ENCODE measurements around the gene PDC. TPM values are rescaled to one million over a fixed set of nuclear protein-coding genes. Genes with fewer than 3 reads are reported as not detected.

The PDC gene
- under 1 TPM in 3 of 4 donors, not detected in 1; 0.27 to 0.76 (median 0.34) TPM for polyA plus RNA-seq (ENCODE audit: insufficient read length in 4 of 4)

DNA sequence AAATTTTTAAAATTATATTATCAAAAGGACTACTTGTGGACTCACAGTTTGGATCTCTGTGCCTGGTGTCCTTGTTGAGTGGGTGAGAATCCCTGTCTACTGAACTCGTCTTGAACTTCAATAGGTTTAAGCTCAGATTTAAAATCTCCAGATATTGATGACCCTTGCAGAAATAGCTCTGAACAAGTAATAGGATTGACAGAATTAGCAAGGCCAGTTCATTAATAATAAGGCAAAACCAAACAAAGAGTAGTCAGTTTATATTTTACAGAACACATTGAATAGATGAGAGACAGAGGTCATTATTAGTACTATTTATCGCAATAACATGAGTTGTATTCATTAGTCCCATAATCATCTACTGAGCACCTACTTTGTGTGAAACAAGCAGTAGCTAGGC lies at the start of gene PDC:
Gene PDC (minus strand): TSS at position 101 of the 400 bp plus-strand sequence. CDS start 11,655 bp downstream, outside the sequence.
- no peak for DNase-seq (ENCODE audit: low read depth in 4 of 4, low spot score in 3 of 4)

DNA sequence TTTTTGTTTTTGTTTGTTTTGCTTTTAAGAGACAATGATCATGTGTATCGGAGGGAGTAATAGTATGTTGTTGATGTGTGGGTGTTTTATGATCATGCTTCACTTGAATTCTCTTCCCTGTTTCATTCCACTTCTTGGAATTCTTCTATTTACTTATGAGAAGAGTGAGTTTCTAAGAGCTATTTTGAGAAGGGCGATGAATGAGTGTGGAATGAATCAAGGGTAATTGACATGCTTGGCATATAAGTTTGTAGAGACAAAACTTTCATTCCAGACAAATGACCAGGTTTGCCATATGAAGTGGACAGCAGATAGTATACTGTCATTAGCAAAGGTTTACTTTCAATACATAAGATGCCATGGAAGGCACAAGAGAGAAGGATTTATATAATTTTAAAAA lies 42.3 kb upstream of the PDC start:
- DNase-seq (ENCODE audit: low read depth in 4 of 4, low spot score in 3 of 4) = no peak

DNA sequence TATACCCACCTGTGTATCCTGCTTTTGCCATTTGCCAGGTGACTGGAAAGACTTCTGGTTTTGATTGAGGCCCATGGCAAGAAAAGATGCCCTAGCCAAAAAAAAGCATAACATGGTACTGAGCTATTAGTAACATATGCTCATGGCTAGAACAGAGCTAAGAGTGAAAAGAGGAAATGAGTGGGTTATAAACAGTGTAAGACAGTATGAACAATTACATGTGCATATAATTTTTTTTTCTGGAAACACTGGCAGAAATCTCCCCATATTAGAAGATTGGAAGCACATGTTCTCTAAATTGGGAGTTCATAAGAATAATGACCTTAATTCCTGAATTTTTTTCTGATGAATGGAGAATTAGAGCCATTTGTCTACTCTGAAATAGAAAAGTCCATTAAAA lies 41.2 kb upstream of the PDC start:
- DNase-seq (ENCODE audit: low read depth in 4 of 4, low spot score in 3 of 4) = no peak

DNA sequence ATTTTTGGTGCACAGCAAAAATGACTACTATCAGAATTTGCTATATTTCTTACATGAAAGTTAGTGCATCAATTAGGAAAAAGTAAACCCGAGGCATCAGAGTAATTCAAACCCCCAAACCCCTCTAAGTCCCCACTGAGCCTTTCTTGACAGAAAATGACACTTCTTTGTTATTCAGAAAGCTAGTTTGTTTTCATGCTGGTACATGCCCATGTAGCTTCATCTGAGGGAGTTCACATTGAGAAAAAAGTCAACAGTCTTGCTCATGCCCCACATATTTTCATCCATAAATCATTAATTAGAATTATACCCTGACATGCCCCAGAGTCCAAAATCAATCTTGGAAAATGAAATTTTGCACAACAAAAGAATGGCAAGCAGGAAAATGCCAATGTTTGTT lies 39.9 kb upstream of the PDC start:
- DNase-seq (ENCODE audit: low read depth in 4 of 4, low spot score in 3 of 4) = no peak

DNA sequence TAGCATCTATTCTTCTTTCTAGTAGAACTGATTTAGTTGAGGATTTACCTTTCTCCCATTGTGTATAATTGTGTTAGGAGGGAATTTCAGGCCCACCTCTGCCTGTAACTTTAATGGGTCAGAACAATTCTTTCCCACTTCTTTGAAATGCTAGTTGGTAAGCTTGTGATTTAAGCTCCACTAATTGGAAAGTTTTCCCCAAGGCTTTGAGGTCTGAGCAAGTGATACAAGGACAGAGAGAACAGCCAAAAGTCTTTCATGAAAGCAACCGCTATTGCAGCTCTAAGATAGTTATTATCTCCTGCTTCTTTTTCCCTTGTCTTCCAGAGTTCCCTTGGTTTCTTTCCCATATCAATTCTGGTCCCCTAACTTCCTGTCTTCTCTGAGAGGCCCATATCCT lies 38.7 kb upstream of the PDC start:
- DNase-seq (ENCODE audit: low read depth in 4 of 4, low spot score in 3 of 4) = no peak

DNA sequence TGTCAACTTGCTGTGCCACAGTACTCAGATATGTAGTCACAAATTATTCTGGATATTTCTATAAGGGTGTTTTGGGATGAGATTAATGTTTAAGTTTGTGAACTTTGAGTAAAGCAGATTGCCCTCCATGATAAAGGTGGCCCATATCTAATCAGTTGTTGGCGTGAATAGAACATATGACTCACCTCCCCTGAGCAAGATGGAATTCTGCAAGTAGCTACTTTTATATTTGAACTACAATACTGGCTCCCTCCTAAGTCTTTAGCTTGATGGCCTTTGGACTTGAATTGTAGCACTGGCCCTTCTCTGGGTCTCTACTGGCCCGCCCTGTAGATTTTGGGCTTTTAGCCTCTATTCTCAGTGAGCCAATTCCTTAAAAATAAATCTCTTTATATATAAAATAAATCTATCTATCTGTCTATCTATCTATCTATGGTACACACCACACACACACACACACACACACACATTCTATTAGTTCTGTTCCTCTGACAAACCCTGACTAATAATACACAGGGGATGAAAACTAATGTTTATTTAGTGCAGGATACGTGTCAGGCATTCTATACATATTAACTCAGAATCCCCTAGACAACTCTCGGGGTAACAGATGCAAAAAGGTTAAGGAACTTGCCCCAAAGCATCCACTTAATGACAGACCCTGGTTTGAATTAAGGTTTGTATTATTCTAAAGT lies 37.9 kb upstream of the PDC start:
- DNase-seq (ENCODE audit: low read depth in 4 of 4, low spot score in 3 of 4) = no peak

DNA sequence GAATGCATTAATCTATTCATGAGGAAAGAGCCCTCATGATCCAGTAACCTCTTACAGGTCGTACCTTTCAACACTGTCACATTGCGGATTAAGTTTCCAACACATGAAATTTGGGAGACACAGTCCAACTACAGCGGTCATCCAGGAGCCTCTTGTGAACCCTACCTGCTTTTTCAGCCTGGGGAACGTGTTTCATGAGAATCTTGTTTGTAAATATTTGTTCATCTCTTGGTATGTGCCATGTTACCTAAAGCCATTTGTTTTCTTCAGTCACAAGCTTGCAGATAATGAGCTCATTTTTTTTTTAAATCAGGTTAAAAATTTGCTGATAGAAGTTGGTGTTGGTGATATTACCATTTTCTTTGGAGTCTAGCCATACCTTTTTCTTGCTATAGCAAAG lies 37.2 kb upstream of the PDC start:
- no peak for DNase-seq (ENCODE audit: low read depth in 4 of 4, low spot score in 3 of 4)

DNA sequence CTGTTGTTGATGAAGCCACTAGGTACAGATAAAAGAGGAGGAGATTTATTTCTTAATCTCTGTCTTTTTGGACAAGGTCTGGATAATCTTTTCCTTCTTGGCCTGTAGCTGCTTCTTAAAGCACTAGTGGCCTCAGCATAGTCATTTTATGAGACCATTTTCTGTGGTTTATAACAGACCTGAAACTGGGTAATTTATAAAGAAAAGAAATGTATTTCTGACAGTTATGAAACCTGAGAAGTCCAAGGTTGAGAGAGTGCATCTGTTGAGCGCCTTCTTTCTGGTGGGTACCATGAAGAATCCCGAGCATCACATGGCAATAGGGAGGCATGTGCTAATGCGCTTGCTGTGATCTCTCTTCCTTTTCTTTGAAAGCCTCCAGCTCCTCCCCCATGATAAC lies 36.7 kb upstream of the PDC start:
- no peak for DNase-seq (ENCODE audit: low read depth in 4 of 4, low spot score in 3 of 4)

DNA sequence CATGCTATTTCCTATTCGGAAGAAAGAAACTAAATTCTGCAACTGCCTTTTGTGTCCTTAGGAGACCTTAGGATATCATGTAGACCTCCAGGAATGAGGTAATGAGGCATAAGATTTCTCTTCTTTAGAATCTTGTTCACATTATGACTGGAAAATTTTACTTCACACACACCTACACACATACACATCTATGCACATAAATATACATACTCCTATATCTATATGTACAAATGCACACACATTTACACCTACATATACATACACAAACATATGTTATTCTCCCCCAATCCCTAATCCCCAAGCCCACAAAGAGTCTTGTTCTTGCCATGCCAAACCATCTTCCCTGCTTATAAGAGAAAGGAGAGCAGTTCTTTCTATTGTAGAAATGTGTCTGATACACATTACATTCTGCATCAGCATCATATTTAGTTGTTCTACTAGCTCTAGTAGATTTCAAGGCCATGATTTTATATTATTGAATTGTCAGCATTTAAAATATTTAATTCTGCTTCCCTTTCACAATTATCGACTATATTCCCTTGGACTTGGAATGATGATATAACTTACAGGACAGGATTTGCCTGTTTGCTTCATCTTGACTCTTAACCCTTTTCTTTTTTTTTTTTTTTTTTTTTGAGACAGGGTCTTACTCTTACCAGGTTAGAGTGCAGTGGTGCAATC lies 35.4 kb upstream of the PDC start:
- no peak for DNase-seq (ENCODE audit: low read depth in 4 of 4, low spot score in 3 of 4)

DNA sequence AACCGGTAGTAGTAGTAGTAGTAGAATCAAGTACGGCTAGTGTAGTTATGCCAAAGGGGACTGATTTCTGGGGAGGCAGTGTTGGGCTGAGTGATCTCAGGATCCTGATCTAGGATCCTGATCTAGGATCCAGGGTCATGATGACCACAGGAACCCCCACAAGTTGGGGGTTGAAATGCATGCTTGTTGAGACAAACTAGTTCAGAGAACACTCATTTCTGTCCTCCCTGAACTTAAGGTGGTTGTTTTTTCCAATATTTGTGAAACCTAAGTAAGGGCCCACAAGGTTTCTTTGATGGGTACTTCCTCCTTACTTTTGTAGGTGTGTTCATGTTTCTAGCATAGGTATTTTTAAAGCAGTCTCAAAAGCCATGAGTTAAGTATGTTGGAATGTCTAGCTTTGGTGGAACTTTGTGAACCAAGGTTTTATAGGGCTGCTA lies 33.9 kb upstream of the PDC start:
- no peak for DNase-seq (ENCODE audit: low read depth in 4 of 4, low spot score in 3 of 4)

DNA sequence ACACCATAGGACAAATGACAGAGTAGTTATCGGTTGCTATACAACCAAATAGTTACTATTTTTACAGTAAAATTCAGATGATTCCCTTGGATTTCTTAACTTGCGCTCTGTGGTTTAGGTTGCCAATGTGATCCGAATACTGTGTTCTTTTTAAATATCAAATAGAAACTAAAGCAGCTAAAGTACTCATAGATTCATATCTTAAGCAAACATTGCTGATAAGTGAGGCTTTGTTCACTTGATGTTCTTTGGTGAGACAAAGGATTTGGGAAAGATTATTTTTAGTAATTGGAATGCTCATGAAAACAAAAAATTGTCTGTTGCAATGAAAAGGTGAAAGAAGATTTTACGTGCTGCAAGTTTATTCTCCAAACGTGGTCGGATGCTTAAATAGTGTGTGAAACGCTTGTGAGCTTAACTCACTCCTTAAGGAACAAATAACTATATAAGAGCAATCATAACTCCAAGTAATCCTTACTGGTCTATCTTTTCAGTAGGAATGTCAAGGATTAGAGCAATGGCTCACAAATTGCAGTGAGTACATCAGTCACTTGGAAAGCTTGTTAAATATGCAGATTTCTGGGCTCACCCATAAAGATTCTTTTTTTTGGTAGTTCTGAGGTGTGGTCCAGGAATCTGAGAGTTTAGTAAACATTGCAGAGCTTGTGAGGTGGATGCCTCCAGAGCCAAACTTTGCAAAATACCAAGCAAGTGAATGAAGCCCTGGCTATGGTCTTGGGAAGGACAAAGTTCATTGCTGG lies 31.8 kb upstream of the PDC start:
- DNase-seq (ENCODE audit: low read depth in 4 of 4, low spot score in 3 of 4) = no peak

DNA sequence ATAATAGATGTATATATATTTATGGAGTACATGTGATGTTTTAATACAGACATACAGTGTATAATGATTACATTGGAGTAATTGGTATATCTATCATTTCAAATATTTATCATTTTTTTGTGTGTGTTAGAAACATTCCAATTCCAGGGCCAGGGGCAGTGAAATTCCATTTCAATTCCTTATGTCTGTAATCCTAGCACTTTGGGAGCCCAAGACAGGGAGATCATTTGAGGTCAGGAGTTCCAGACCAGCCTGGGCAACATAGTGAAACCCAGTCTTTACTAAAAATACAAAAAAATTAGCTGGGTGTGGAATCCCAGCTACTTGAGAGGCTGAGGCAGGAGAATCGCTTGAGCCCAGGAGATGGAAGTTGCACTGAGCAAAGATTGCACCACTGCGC lies 30.4 kb upstream of the PDC start:
- DNase-seq (ENCODE audit: low read depth in 4 of 4, low spot score in 3 of 4) = no peak

DNA sequence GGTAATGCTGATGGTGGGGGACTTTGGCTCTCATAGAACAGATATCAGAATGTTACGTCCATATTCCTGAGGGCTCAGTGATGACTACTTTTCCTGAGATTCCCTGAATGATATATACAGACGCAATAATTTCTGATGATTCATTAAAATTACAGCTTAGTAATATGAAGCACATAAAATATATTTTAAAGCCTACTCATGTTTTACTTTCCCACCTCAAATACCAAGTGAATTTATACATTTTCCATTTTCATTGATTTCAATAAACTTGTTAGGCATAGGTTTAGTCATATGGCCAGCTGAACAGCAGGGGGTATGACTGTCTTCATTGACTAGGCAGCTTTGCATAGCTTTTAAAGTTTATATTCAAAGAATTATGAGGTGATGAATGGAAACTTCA lies 26.2 kb upstream of the PDC start:
- no peak for DNase-seq (ENCODE audit: low read depth in 4 of 4, low spot score in 3 of 4)

DNA sequence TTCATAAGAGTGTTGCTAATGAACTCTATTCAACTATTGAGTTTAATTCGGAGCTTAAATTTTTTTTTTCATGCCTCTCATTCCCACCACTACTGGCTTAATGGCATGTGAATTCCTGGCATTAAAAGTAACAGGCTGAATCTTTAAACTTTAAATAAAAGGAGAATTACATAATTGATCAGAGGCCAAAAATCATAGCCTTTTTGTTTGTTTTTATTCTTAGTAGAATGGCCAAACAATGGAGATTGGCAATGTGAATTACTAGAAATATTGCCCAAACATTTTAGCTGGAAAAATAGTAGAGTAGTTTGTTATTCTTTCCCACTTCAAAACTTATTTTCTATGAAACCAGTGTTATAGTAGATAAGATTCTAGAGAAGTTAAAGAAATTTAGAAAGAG lies 25.1 kb upstream of the PDC start:
- no peak for DNase-seq (ENCODE audit: low read depth in 4 of 4, low spot score in 3 of 4)

DNA sequence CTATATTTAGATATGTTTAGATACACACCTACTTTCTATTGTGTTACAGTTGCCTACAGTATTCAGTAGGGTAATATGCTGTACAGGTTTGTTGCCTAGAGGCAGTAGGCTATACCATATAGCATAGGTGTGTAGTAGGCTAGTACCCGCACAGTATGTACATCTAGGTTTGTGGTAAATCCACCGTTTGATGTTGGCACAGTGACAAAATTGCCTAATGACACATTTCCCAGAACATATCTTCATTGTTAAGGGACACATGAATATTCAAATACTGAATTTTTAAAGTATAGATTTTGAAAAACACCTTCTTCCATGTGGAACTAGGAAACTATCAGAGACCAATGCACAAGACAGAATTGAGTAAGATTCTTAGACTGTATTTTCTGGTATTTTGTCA lies 22.6 kb upstream of the PDC start:
- DNase-seq (ENCODE audit: low read depth in 4 of 4, low spot score in 3 of 4) = no peak

DNA sequence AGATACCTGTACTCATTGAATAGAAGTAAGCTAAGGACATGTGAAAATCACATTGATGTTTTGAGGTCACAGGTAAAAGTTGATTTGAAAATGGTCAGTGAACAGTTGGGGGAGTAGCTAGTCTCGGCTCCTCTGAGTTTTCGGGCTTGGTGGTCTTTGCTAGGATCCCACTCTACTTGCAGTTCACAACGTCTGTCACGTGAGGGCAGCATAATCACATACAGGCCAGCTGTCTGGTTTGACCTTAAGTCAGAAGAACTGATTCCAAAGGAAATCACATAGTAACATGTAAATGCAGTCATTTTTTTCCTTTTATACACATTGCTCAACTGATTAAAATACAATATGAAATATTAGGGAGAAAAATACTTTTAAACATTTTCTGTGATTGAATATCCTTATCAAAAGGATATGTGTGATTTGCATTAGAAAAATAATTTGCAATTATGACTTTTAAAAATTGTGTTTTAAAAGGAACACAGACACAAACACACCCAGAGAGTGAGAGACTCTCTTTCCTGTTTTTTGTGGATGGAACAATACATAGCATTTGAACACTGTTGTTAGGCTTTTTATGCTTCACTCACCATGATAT lies 21.8 kb upstream of the PDC start:
- peak; percentile 36 to 46 (median 44) for DNase-seq (ENCODE audit: low read depth in 4 of 4, low spot score in 3 of 4)

DNA sequence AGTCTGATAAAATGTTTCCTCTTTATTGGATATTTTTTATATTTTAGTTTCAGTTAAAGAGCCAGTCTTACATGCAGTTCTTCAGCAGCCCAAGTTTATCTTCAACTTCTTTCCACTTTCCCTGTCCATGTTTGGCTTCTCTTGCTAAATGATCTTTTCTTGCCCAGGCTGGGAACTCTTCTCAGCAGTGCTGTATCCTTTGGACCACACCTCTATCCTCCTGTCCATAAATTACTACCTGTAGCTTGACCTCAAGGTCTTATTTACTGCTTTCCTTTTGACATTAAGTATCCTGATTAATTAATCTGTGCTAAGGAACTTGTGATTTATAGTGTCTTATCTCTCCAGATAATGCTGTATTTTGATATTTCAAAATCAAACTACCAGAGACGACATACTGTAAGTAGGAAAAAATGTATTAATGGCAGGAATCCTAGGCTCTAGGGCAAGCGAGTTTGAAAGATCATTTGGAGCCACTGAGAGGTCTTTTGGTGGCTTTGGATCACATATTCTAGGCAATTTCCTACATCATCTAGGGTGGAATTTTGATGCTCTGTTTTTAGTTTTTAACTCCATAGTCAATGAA lies 20.5 kb upstream of the PDC start:
- DNase-seq (ENCODE audit: low read depth in 4 of 4, low spot score in 3 of 4) = no peak

DNA sequence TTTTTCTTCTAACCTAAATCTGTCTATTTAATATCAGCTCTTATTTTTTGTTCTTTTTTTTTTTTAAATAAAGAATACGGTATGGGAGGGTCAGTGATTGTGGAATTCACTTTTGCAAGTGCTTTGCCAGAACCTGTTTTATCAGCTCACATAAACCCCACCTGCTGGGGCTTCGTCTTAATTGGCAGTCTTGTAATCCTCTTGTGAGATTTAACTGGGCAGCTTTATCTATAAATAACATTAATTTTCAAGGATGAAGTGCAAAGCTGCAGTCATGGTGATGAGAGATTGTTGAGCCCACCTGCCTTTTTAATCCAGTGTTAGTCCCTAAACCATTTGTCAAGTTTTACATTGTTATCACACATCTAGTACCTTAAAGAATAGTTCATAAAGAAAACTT lies 18.2 kb upstream of the PDC start:
- no peak for DNase-seq (ENCODE audit: low read depth in 4 of 4, low spot score in 3 of 4)

DNA sequence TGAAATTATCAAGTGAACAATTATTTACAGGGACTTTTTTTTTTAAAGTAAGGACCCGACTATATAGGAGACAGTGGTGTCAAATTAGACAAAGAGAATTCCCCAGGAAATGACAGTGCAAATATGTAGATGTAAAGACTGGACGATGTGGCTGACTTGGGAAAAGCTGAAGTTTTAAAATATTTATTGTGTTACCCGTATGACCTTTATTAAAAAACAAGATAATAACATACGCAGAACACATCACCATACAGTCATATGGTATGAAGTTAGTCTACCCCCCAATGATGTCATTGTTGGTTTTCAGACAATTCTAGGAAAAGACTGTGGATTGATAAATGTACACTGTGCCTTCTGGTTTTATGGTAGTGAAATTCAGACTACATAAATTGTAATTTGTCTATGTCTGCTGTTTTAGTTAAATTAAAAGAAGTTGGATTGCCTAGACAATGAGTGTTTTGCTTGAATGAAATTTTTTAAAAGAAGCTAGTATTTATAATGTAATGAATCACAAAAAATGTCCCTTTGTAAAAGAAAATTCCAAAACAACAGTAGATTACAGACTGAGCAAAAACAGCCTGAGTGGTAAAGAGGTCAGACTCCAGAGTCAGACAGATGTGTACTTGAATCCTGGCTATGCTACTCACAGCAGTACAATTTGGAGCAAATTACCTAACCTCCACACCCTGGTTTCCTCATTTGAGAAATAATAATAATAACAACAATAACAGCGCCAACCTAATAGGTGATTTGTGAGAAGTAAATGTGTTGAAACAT lies 15.5 kb upstream of the PDC start:
- DNase-seq (ENCODE audit: low read depth in 4 of 4, low spot score in 3 of 4) = no peak

DNA sequence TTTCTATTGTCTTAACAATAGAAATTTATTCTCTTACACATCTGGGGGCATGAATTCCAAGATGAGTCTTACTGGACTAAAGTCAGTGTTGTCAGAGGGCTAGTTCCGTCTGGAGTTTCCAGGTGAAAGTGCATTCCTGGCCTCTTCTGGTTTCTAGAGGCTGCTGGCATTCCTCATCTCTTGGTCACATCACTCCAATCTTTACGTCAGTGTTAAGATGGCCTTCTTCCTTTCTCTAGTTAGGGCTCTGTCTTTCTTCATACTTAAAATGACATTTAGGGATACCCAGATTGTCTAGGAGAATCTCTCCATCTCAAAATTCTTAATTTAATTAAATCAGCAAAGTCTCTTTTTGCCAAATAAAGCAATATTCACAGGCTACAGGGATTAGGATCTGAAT lies 13.3 kb upstream of the PDC start:
- no peak for DNase-seq (ENCODE audit: low read depth in 4 of 4, low spot score in 3 of 4)
